GM18867 (cell line): Measurements from ENCODE around the gene PCSK9.
"Not testable (repeated sequence)": the region's sequence is repeated elsewhere in the genome, so short reads cannot be mapped to it uniquely, and the experiment has no call there.

Source experiments
- ATAC-seq: cut with Tn5 transposase; IDR thresholded peaks from one replicate; pipeline ENCODE4 v1.9.1; 2021; ENCODE audit warnings: mild to moderate bottlenecking, moderate library complexity; ENCODE audit not compliant: unreplicated experiment

Gene PCSK9

DNA sequence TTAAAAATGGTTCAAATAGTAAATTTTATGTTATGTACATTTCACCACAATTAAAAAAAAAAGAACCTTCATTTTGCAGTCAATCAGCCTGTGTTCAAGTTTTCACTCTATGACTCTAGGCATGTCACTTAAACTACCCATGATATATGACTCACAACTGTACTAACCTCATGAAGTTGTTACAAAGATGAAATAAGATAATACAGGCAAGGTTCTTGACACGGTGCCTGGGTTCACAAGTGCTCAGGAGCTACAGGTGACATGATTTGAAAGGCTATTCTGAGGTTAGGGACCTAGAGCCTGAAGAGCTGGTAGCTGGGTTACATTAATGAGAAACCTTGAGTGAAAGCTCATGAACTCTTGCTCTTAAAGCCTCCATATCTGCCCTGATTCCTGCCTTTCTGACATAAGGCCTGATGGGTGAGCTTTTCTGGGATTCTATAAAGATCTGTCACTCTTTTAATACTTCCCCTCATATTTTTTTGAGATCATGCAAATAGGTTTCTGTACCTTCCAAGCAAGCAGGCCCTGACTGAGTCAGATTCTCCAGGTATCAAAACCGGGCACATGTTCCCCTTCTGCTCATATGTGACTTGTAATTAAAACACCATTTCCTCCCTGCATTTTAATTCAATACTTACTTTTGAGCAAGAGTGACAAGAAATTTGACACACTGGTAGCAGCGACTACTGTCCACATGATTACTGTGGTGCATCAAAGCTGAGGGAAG is 34.0 kb downstream of the PCSK9 start:
- ATAC-seq: no peak

DNA sequence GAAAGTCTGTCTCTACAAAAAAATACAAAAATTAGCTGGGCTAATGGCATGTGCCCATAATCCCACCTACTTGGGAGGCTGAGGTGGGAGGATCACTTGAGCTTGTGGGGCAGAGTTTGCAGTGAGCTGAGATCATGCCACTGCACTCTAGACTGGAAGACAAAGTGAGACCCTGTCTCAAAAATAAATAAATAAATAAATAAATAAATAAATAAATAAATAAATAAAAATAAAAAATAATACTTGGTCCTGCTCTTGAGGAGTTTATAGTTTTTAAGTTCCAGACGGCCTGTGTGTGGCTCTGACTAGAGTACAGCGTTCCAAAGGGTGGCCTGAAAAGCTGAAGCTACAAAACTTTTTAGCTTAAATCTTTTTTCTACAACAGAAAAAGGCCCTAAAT is 35.1 kb downstream of the PCSK9 start:
- no peak for ATAC-seq

DNA sequence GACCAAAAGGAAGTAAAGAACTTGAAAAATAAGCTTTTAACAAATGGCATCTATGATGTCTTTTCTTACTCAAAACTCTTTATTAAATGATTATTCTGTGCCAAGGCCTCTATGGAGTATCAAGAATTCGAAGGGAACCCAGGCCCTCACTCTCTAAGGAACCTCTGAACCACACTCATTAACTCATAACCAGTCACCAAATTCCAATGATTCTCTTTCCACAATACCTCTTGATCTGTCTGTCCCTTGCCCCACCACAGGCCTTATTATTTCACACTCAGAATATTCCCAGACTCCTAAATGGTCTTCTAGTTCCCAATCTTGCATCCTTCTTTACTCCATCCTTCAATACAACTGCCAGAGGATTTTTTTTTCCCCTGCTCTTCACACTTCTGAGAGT is 37.0 kb downstream of the PCSK9 start:
- no peak for ATAC-seq

DNA sequence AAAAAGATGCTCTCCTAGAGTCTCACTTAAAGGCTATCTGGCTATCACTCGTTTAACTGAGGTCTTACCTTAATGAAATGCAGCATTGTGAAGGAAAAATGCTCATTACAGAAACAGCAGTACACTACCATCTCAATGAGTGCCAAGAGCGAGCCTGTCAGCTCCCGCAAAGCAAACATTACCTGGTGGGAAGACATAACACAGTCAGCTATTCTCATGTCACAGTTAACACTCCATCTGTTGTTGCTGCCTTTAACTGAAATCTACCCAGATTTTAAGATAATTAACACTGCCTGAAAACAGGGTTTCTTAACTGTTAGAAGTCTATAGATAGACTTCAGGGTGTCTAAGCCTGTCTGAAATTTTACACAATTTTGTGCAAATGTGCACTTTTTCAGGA is 39.1 kb downstream of the PCSK9 start:
- ATAC-seq: no peak

- no peak for ATAC-seq
Observed at GRCh38 chr1:55079651-55080050, 40.3 kb downstream of the PCSK9 start.

DNA sequence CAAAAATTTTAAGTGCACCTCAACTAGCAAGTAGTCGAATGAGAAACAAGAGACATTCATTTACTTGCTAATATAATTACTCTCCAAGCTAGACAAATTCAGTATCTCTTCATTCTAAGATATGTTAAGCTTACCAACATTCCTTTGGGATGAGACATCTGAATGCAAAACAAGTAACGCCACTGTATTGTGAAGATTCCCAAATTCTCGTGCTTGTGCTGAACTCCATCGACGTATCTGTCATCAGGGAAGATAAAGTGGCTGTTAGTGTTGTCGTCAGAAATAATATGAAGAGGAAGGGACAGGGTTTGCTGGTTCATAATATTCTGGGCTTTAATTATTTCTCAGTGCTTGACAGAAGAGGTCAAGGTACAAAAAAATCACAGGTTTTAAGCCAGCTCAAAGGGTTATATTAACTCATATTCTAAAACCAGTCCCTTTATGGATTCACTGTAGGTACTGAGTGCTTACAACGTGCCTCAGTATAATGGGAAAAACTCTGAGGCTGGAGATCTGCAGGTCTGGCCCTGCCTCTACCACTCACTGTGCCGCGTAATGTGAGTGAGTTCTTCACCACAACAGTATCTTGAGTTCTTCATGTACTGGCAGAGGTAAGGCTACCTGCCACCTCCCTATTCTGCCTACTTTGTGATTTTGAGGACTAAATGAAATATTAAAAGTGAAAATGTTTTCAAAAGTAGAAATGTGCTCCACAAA is 42.0 kb downstream of the PCSK9 start:
- ATAC-seq: no peak

DNA sequence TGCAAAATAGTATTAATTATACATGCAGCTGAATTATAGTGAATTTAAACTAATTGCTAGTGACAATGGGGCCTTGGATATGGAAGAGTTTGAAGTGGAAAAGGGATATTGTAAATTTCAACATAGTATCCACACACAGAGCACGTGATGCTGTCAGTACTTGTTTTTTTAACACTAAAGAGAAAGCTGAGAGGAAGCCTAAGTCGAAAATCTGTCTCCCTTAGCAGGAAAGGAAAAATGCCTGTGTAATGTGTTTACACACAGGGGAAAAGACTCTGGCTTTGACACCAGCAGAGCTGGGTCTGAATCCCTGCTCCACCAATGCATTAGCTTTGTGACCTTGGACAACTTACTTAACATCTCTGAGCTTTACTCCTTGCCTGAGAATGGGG is 42.6 kb downstream of the PCSK9 start:
- no peak for ATAC-seq

DNA sequence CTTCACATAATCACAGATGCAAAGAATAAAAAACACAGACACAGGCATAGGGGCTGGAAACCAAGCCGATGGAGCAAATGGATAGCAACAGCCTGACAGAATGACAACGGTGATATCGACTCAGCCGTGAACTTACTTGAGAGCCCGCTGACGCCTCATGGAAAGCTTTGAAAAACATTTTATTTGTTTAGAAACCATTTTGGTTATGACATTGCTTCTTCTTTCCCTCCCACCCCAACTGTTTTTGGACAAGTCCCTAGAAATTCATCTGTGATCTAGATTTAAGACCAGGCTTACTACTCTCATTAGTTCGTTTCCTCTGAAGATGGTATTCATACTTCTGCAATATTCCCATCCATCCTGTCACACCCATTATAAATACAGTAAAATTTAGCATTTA is 44.9 kb downstream of the PCSK9 start:
- no peak for ATAC-seq

- ATAC-seq: no peak
Observed at GRCh38 chr1:55087439-55087838, 48.1 kb downstream of the PCSK9 start.

DNA sequence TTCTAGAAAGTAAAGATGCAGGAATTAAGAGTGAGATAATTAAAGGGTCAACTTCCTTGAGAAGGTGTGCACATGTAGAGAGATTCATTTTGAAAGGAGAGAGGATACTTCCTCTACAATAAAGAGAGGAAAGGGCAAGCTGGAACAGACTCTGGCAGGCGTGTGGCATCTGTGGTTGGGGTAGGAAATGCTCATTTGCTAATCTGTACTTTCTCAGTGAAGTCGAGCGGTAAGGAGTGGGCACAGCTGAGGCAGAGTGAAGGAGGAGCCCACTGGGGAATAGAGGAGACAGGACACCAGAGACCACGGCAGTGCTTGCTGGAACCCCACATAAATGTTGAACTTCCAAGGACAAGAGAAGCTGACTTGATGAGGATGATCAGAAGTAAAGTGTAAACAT is 49.1 kb downstream of the PCSK9 start:
- no peak for ATAC-seq

- no peak for ATAC-seq
Observed at GRCh38 chr1:55089683-55090082, 50.3 kb downstream of the PCSK9 start.

DNA sequence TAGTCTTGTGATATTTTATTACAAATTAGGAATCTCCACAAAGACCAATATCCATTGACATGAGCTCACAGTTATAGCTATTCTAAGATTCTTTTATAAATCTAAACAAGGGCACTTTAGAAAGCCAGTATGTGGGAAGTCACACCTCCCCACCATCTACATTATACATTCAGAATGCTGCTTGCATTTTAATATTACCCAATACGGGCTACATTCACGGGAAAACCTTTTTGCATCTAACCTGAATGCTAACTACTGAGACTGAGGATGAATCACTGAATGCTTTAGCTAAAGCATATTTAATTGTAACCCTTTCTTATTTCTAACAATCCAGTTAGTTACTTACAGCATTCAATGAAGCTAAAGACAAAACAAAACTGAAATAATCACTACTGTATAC is 53.1 kb downstream of the PCSK9 start:
- ATAC-seq: no peak

GRCh38 chr1:55095095-55095494 is 55.7 kb downstream of the PCSK9 start:
- no peak for ATAC-seq

- ATAC-seq: no peak
Observed at GRCh38 chr1:55103891-55104290, 64.5 kb downstream of the PCSK9 start.

DNA sequence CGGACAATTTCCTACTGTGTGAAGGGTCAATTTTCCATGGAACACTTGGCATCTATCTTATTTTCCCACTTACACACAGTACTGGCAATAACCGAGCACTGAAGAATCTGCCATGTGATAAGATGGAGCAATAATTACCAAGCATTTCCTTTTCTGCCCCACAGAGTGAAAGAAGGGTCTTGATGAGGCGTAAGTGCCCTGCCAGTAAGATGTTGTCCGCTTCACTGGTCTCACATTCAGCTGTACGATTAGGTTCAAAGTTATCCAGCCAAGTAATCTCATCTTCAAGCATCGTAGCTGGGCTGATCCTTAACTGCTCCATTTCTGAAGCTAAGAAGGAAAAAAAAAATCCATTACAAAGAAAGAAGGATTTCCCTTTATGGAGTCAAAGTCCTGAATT is 67.8 kb downstream of the PCSK9 start:
- ATAC-seq: no peak

GRCh38 chr1:55109005-55109404 is 69.7 kb downstream of the PCSK9 start:
- ATAC-seq: not testable (repeated sequence)
